ENCODE results near the gene RNPEPL1.
"Not testable (repeated sequence)": the region's sequence is repeated elsewhere in the genome, so short reads cannot be mapped to it uniquely, and the experiment has no call there.

Gene RNPEPL1

GRCh38 chr2:240539906-240540305 lies 28.4 kb upstream of the RNPEPL1 start:
- no peak for DNase-seq

DNA sequence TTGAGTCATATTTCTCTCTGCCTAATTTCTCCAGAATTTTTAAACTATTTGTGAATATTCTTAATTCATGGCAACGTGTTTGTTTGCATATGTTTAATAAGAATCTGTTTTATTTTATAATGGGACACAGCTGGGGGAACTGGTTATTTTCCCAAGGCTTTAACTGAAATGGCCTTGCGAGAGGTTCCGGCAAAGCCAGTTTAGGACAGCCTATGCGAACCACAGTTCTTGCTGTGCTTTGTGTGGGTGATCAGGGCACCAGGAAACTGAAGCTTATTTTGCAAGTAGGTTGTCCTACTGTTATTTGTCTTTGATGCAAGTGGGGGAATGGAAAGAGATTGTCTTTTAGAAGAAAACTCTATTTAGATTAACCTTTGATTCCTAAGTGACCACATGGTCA lies 17.0 kb upstream of the RNPEPL1 start:
- DNase-seq = no peak

DNA sequence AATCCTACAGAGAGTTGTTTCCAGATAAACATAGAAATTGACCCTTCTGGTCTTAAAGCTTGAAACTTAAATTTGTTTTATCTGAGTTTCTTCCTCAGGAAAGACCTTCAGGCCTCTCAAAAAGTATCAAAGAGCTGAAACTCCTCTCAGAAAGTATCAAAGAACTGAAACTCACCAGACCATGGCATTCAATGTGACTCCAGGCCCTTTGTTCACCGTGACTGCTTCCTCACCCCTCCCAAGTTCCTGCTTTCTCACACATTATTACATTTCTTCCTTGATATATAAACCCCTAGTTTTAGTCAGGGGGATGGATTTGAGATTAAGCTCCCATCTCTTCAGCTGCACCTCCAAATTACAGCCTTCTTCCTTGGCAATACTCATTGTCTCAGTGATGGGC lies 16.5 kb upstream of the RNPEPL1 start:
- no peak for DNase-seq

GRCh38 chr2:240553956-240554480 lies 14.3 kb upstream of the RNPEPL1 start:
- no peak for DNase-seq

DNA sequence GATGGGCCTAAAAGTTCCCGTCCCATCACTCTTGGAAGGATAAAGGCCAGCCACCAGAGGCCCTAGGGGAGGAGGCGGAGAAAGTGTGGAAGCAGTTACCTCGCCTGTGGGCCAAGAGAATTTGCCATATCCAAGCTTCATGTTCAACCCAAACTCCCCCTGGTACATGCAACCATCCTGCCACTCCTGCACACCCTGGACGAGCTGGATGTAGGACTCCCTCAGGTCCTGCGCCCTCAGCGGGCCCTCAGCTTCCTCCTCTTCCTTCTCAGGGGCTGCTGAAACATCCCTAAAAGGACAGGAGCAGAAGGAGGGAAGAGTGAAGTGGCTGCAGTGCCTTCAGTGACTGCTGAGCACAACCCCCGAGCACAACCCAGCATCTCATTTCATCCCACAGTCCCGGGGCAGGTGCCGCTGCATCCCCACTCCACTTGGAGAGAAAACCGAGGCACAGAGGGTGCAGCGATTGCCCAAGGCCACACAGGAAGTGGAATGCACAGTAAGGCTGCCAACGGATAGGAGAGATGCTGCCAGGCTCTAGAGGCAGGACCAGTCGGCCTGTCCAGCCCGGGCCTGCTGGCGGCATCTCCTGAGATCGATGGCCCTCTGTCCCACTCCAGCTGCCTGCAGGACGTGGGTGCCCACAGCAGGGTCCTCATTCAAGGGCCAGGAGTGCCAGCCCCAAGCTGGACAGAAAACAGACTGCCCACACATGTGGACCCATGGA lies 13.4 kb upstream of the RNPEPL1 start:
- no peak for DNase-seq

- DNase-seq = no peak
Observed at GRCh38 chr2:240555541-240556250, 12.6 kb upstream of the RNPEPL1 start.

- DNase-seq = peak; percentile 83
Observed at GRCh38 chr2:240556553-240557100, 11.7 kb upstream of the RNPEPL1 start.

- no peak for DNase-seq
Observed at GRCh38 chr2:240557101-240557751, 11.1 kb upstream of the RNPEPL1 start.

DNA sequence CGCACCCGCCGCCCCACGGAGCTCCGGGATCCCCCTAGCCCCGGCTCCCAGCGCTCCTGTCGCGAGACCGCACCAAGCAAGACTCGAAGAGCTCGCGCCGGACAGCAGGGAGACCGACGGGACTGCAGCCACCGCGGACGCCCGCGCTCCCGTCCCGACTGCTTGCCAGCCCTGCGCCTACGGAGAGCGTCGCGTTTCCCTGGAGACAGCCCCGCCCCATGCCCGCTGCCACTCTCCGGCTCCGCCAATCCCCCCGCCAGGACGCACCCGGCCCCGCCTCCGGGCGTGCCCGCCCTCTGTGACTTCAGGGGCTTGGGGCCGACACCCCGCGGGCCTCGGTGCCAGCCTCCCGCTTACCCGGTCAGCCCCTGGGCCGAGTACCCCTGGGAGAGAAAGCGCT lies 10.5 kb upstream of the RNPEPL1 start, which contains the start of gene ANKMY1:
Gene ANKMY1 (minus strand): TSS at position 181 of the 400 bp plus-strand sequence. CDS start 653 bp downstream, outside the sequence.
- DNase-seq = peak; percentile 68

- no peak for DNase-seq
Observed at GRCh38 chr2:240558236-240558761, 10.0 kb upstream of the RNPEPL1 start.

DNA sequence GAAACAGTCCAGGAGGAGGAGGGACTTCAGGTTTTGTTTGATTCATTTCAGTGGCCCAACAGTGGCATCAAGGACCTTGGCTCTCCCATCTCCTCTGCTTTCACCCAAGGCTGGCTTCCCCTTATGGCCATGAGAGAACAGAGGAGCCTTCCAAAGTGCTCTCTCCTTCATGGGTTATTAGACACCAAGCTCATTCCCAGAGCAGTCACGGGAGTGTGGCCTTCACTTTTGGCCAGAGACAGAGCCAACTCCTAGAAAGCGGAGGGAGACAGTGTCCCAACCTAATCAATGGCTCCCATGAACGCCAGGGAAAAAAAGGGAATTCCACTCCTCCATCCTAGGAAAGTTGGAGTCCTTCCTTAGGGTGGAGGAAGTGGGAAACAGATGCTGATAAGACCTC lies 9.0 kb upstream of the RNPEPL1 start:
- DNase-seq = no peak

- DNase-seq = peak; percentile 92
Observed at GRCh38 chr2:240560084-240560479, 8.2 kb upstream of the RNPEPL1 start, which contains the start of gene DUSP28. Gene DUSP28, plus strand, starts transcription at chr2:240560357. Its CDS starts 328 bp downstream, at chr2:240560685.

- DNase-seq = peak; percentile 99
Observed at GRCh38 chr2:240560480-240561324, 7.6 kb upstream of the RNPEPL1 start.

- peak; percentile 42 for DNase-seq
Observed at GRCh38 chr2:240561325-240561971, 6.8 kb upstream of the RNPEPL1 start.

DNA sequence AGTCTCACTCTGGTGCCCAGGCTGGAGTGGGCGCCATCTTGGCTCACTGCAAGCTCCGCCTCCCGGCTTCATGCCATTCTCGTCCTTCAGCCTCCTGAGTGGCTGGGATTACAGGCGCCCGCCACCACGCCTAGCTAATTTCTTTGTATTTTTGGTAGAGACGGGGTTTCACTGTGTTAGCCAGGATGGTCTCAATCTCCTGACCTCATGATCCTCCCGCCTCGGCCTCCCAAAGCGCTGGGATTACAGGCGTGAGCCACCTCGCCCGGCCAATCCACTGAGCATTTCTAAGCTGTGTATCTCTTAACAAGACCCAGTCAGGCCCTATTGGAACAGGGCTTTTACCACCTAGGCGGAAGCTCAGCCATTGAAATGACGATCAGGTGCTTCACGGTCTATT lies 5.1 kb upstream of the RNPEPL1 start:
- DNase-seq = not testable (repeated sequence)

GRCh38 chr2:240563951-240564560 lies 4.2 kb upstream of the RNPEPL1 start:
- DNase-seq = no peak

DNA sequence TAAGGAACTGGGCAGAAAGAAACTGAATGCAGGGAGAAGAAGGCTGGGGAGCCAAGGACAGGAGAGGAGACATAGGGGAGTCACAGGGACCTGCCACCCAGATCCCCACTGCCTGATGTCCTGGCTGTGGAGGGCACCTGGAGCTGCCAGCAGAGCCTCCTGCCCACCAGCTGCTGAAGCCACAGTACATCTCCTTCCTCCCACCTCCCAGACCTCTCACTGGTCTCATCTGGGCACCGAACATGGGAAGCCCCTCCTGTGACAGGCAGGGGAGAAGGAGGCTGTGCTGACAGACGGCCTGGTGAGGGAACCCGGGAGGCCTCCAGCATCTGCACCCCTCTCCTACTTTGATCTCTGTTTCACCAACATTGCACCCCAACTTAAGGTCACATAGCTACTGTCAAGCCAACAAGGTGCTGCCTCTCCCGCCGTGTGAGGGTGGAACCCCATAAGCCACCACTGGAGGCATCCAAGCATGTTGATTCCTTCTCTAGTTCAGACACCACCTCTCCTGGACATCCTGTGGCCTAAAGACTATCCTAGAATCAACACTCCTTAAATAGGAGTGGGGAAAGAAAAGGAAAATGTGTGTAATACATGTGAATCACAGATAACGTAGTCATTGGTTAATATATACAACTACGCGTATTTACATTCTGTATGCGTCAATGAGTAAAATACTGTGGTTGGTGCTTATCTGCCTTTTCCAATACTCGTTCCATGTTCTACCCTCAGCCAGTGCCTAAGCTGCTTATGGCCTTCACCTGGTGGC lies 3.5 kb upstream of the RNPEPL1 start:
- peak; percentile 43 for DNase-seq

- DNase-seq = peak; percentile 96
Observed at GRCh38 chr2:240565333-240566202, 2.7 kb upstream of the RNPEPL1 start.
